ENCODE results near the gene NAPG.

DNA sequence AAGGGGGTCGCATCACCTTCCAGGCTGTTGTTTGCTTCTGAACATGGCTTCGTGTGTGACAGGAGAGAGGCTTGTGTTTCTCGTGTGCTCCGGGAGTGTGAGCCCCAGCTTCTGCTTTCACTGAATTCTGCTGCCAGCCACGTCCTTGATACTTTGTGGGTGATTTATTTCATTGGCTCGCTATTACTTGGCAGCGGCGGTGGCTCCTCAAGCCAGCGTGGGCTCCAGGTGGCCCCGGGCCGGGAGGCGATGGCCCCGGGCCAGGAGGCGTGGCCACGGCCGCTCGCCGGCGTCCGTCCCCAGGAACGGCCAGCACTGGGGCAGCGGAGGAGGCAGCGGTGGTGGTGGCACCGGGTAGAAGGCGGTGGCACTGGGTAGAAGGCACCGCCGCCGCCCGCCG, 63.1 kb downstream of the NAPG start:
- TF ChIP-seq CTCF (IDR thresholded peaks at IDR 0.05) (no peak), POLR2AphosphoS5 (IDR thresholded peaks at IDR 0.05) (no peak), POLR2A (IDR thresholded peaks at IDR 0.05) (no peak), EP300 (IDR thresholded peaks at IDR 0.05) (no peak)
